Fibroblast of villous mesenchyme (primary cell): ENCODE data around the gene DIP2B. TPM values are rescaled to one million over a fixed set of nuclear protein-coding genes. Genes with fewer than 3 reads are reported as not detected.
"Not testable (repeated sequence)": the region's sequence is repeated elsewhere in the genome, so short reads cannot be mapped to it uniquely, and the experiment has no call there.

Source experiments
- DNase-seq: peaks from one replicate; pipeline ENCODE4 v3.0.0-alpha.2; 2010; ENCODE audit warnings: low read depth
- H3K4me3 ChIP-seq: 2 replicates; pipeline ENCODE4 v1.5.1; 2011; ENCODE audit warnings: low read depth, mild to moderate bottlenecking, low read length
- total RNA-seq: library from RNA; depleted of rRNA; stranded (reverse); fragments of >200 nt; gene quantifications from 2 replicates; pipeline ENCODE4 v1.2.3, GENCODE V29; 2012
- TF ChIP-seq, protein P1 (sequence below): IDR thresholded peaks from 2 replicates; pipeline ENCODE4 v1.5.1; 2012; ENCODE audit warnings: low read depth, mild to moderate bottlenecking, low read length; ENCODE audit not compliant: insufficient read depth

DIP2B gene
- total RNA-seq, 1 donor: 29.8 TPM

DNA sequence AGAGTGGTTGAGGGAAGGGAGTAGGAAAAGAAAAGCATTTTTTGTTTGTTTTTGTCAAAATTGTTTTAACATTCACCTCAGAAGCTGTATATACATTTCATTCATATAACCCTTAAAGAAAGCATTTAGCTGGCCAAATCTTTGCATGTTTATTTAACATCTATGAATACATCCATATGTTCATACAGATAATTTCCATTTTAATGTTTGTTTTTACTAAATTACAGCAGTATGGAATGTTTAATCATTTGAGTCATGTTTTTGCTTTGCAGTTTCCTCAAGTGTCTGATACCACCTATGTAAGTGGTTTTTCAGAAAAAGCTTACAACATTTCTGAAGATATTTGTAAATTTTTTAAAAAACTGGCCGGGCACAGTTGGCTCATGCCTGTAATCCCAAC, 174.8 kb downstream of the DIP2B start:
- no peak overlapping the region for H3K4me3 ChIP-seq
- DNase-seq: no peak
- TF ChIP-seq, protein P1, sequence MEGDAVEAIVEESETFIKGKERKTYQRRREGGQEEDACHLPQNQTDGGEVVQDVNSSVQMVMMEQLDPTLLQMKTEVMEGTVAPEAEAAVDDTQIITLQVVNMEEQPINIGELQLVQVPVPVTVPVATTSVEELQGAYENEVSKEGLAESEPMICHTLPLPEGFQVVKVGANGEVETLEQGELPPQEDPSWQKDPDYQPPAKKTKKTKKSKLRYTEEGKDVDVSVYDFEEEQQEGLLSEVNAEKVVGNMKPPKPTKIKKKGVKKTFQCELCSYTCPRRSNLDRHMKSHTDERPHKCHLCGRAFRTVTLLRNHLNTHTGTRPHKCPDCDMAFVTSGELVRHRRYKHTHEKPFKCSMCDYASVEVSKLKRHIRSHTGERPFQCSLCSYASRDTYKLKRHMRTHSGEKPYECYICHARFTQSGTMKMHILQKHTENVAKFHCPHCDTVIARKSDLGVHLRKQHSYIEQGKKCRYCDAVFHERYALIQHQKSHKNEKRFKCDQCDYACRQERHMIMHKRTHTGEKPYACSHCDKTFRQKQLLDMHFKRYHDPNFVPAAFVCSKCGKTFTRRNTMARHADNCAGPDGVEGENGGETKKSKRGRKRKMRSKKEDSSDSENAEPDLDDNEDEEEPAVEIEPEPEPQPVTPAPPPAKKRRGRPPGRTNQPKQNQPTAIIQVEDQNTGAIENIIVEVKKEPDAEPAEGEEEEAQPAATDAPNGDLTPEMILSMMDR: no peak

- not testable (repeated sequence) for DNase-seq, H3K4me3 ChIP-seq
Observed at GRCh38 chr12:50681064-50681463, 176.3 kb downstream of the DIP2B start.

DNA sequence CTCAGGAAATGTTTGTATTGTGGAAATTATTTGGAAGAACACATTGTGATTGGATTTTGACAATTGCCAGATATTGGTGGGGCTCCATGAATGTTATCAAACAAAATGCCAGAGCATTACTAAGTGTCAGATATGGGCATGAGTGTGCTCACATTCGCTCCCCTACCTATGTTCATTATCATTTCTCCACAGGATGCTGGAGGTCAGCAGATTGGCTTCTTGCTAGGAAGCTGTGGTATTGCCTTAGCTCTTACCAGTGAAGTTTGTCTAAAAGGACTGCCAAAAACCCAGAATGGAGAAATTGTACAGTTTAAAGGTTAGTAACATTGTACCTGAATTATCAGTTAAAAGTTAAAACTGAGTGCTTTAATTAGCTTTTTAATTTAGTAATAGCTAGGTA, 180.9 kb downstream of the DIP2B start:
- DNase-seq: no peak
- TF ChIP-seq, protein P1: no peak

DNA sequence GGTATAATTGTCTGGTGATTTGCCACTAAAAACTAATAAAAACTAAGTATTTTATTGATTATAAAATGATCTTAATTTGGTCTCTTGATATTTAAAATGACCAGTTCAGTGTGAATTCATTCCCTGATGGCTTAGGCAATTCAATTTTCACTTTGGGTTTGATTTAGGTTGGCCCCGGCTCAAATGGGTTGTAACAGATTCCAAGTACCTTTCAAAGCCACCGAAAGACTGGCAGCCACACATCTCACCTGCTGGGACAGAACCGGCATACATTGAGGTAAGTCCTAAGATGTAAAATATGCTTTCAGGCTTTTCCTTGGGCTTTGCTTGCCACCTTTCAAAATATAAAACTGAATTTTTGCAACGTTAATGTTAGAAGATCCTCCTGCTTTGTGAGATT, 181.6 kb downstream of the DIP2B start:
- TF ChIP-seq, protein P1: no peak
- no peak overlapping the region for H3K4me3 ChIP-seq
- no peak for DNase-seq

More for the DNA sequence above, 180.9 kb downstream of the DIP2B start:
- H3K4me3 ChIP-seq: no peak overlapping the region

DNA sequence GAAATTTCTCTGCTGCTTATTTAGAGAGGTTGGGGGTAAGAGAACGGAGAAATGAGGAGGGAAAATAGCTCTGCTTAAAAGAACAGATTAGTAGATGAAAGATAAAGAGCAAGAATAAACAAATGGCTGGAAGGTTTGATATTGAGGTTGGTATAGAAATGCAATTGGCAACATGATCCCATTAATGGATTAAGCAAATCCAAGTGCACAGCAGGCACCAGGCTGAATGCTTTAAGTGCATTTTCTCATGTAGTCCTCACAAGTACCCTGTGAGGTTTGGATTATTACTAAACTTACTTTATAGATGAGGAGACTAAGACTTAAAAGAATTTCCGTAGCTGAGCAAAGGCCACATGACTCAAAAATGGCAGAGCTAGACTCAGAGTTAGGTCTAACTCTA, 182.2 kb downstream of the DIP2B start:
- H3K4me3 ChIP-seq: no peak overlapping the region
- DNase-seq: no peak
- TF ChIP-seq, protein P1: no peak

- H3K4me3 ChIP-seq: no peak overlapping the region
- peak; percentile 13 for DNase-seq
- TF ChIP-seq, protein P1: no peak
Observed at GRCh38 chr12:50689437-50689836, 184.7 kb downstream of the DIP2B start.

GRCh38 chr12:50690925-50691324, 186.1 kb downstream of the DIP2B start:
- peak; percentile 81 for DNase-seq
- no peak overlapping the region for H3K4me3 ChIP-seq
- TF ChIP-seq, protein P1: no peak
